Measurements from ENCODE around the gene PTGFRN.
"Not testable (repeated sequence)": the region's sequence is repeated elsewhere in the genome, so short reads cannot be mapped to it uniquely, and the experiment has no call there.

Gene PTGFRN

DNA sequence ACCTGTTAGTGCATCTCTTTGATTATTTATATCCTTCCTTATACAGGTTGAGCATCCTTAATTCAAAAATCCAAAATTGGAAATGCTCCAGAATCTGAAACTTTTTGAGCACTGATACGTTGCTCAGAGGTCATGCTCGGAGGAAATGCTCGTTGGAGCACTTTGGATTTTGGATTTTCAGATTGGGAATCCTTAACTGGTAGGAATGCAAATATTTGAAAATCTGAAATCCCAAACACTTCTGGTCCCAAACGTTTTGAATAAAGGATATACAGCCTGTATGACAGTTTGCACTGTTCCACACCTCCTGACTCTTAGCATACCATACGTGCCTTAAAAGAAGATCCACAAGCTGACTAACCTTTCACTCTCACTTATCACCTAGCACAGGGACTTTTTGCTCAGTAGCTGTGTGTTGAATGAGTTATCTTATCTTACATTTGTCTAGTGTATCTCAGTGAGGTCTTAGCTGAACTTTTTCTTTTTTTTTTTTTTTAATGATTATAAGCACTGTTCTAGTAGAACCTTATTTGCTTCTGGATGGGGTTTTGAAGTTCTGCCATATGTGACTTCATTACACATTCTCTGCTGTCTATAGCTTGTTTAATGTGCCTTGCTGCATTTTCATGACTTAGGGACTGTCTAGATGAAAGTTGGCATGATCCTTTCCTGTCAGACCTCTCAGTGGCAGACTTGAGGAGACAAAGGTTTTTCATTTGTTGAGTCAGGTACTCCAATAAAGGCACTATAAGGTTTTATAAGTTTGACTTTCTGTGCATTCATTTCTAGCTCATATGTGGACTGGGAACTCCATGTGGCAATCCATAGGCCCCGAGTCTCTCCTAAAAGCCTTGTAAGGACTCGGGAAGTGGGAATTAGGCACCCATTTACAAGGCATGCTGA lies 21.6 kb downstream of the PTGFRN start:
- Histone ChIP-seq H3K27ac (ENCODE audit: low read depth, low read length) (no peak overlapping the region), H3K27me3 (ENCODE audit: insufficient read depth, low read length) (no peaks in the 10 kb centered on the region), H3K9me3 (ENCODE audit: insufficient read depth, low read depth, low read length) (no peaks in the 10 kb centered on the region), H3K4me3 (ENCODE audit: low read length) (no peak overlapping the region), H3K9ac (ENCODE audit: low read depth, low read length) (no peak overlapping the region), H3K36me3 (ENCODE audit: insufficient read depth, low read length) (no peaks in the 10 kb centered on the region), H3K4me1 (ENCODE audit: insufficient read depth, low read length) (0 out of 2 replicates have a peak, but pooled peaks cover 14% of the 10 kb centered on the region)
- WGBS: 92% methylated on average over 7 of the region's 7 CpGs

DNA sequence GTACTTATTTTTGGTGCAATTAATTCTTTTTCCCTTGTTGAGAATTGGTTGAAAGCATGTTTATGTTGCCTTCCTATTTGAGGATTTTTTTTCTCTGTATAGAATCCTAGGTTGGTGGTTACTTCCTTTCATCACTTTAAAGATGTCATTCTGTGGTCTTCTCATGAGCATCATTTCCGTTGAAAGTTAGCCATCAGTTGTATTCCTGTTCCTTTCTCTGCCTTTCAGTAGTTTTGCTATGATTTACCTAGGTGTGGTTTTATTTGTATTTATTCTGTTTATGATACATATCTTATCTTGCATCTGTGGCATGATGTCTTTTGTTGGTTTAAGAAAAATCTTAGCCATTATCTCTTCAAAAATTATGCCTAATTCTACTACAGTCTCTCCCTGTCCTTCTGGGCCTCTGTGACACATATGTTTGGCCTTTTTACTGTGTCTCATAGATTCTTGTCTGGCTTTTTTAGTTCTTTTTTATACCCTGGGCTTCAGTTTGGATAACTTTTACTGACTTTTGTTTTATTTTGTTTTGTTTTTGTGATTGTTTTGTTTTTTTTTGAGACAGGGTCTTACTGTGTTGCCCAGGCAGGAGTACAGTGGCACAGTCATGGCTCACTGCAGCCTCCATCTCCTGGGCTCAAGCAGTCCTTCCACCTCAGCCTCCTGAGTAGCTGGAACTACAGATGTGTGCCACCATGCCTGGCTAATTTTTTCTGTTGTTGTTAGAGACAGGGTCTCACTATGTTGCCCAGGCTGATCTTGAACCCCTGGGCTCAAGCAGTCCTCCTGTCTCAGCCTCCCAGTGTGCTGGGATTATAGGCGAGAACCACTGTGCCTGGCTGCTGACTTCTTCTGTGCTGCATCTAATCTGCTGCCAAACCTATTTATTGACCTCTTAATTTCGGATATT lies 24.1 kb downstream of the PTGFRN start:
- H3K27ac ChIP-seq (ENCODE audit: low read depth, low read length): no peak overlapping the region

DNA sequence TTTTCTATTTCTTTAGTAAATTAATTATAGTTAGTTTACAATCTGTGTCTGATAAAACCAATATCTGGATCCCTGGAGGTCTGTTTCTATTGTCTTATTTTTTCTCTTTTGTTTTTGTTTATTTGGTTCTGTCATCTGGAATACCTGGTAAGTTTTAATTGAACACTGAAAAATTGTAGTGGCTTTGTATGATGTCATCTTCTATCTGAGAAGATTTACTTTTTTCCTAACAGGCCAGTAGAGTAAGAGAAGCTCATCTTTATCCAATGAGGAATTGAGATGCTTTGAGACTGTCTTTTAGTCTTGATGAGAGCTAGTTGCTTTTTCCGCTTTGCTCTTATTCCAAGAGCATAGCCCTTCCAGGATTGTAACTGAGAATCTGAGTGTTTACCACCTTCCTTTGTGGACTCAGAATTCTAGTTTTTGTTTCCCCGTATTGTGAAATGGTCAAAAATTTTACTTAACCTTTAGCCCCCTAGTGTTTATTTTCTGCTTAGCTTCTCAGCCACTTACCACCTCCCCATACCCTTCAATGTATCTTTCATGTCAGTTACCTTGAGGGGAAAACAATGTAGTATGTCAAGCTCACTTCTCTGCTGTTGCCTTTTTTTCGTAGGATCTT lies 25.0 kb downstream of the PTGFRN start:
- 93% methylated on average over 2 of the region's 3 CpGs for WGBS
- Histone ChIP-seq H3K4me3 (ENCODE audit: low read length) (no peak overlapping the region), H3K9ac (ENCODE audit: low read depth, low read length) (no peak overlapping the region), H3K27ac (ENCODE audit: low read depth, low read length) (no peak overlapping the region), H3K36me3 (ENCODE audit: insufficient read depth, low read length) (no peaks in the 10 kb centered on the region), H3K9me3 (ENCODE audit: insufficient read depth, low read depth, low read length) (no peaks in the 10 kb centered on the region), H3K4me1 (ENCODE audit: insufficient read depth, low read length) (0 out of 2 replicates have a peak, but pooled peaks cover 4% of the 10 kb centered on the region), H3K27me3 (ENCODE audit: insufficient read depth, low read length) (no peaks in the 10 kb centered on the region)

More for the DNA sequence above, 24.1 kb downstream of the PTGFRN start:
- Histone ChIP-seq H3K27me3 (ENCODE audit: insufficient read depth, low read length) (no peaks in the 10 kb centered on the region), H3K9me3 (ENCODE audit: insufficient read depth, low read depth, low read length) (no peaks in the 10 kb centered on the region), H3K4me1 (ENCODE audit: insufficient read depth, low read length) (0 out of 2 replicates have a peak, but pooled peaks cover 6% of the 10 kb centered on the region), H3K36me3 (ENCODE audit: insufficient read depth, low read length) (no peaks in the 10 kb centered on the region), H3K9ac (ENCODE audit: low read depth, low read length) (no peak overlapping the region), H3K4me3 (ENCODE audit: low read length) (no peak overlapping the region)
- WGBS: 100% methylated on average over 2 of the region's 3 CpGs

DNA sequence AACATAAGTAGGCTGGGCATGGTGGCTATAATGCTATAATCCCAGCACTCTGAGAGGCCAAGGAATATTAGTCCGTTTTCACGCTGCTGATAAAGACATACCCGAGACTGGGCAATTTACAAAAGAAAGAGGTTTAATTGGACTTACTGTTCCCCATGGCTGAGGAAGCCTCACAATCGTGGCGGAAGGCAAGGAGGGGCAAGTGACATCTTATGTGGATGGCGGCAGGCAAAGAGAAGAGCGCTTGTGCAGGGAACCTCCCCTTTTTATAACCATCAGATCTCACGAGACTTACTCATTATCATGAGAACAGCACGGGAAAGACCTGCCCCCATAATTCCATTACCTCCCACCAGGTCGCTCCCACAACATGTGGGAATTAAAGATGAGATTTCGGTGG lies 28.5 kb downstream of the PTGFRN start:
- Histone ChIP-seq H3K4me1 (ENCODE audit: insufficient read depth, low read length) (peaks cover 8% of the 10 kb centered on the region; the same call in 1 of the 2 replicates), H3K9me3 (ENCODE audit: insufficient read depth, low read depth, low read length) (no peaks in the 10 kb centered on the region), H3K36me3 (ENCODE audit: insufficient read depth, low read length) (peaks cover 8% of the 10 kb centered on the region), H3K4me3 (ENCODE audit: low read length) (no peak overlapping the region), H3K27me3 (ENCODE audit: insufficient read depth, low read length) (no peaks in the 10 kb centered on the region), H3K27ac (ENCODE audit: low read depth, low read length) (no peak overlapping the region), H3K9ac (ENCODE audit: low read depth, low read length) (no peak overlapping the region)
- WGBS: 91% methylated on average over 11 of the region's 11 CpGs

DNA sequence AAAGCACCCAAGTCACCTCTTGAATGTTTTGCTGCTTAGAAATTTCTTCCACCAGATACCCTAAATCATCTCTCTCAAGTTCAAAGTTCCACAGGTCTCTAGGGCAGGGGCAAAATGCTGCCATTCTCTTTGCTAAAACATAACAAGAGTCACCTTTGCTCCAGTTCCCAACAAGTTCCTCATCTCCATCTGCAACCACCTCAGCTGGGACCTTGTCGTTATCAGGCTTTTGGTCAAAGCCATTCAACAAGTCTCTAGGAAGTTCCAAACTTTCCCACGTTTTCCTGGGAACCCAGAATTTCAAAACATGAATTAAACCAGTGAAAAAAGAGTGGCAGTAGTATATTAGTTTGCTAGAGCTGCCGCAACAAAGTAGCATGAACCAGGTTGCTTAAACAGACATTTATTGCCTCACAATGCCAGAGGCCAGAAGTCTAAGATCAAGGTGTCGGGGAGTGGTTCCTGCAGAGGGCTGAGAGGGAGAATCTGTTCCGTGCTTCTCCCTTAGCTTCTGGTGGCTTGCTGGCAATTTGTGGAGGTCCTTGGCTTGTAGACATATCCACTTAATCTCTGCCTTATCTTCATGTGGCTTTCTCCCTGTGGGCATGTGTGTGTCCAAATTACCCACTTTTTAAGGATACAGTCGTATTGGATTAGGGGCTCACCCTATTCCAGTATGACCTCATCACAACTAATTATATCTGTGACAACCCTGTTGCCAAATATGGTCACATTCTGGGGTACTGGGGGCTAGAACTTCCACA lies 30.2 kb downstream of the PTGFRN start:
- H3K9me3 ChIP-seq (ENCODE audit: insufficient read depth, low read depth, low read length); H3K4me1 ChIP-seq (ENCODE audit: insufficient read depth, low read length); H3K27ac ChIP-seq (ENCODE audit: low read depth, low read length); H3K9ac ChIP-seq (ENCODE audit: low read depth, low read length); H3K4me3 ChIP-seq (ENCODE audit: low read length); H3K27me3 ChIP-seq (ENCODE audit: insufficient read depth, low read length): not testable (repeated sequence)
- 82% methylated on average over 6 of the region's 6 CpGs for WGBS
- H3K36me3 ChIP-seq (ENCODE audit: insufficient read depth, low read length): peaks cover 14% of the 10 kb centered on the region

DNA sequence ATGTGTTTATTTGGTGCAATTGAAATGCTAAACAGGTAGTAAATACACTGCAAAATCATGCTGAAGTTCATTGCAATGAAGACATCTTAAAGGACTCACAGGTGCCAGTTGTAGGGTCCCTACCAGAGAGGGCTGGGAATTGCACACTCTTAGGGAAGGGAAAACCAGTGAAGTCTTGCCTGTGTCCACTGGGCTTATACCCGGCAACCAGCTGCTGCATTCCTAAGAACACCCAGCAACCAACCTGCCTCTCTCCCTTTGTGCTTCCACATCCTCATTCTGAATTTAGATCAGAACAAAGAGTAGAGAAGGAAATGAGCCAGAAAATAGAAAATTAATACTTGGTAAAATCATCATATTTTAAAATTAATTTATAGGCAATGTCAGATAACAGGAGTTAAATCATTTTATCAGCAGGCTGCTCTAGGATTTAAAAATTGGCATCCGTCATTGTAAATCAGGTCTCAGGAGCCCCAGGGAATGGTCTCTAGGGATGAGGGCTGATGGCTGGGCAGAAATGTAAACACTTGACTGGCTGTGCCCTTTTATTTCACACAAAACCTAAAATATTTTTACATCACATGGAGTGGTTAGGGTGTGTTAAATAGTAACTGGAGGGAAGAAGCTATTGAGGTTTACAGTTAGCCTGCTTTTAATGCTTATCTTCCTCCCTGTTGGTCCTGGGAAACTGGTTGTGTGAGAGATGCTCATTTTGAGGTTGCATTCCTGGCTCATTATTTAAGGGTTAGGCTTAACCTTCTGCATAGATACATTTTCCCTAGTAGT lies 31.3 kb downstream of the PTGFRN start:
- 90% methylated on average over 2 of the region's 2 CpGs for WGBS
- peaks cover 20% of the 10 kb centered on the region for H3K36me3 ChIP-seq (ENCODE audit: insufficient read depth, low read length)

DNA sequence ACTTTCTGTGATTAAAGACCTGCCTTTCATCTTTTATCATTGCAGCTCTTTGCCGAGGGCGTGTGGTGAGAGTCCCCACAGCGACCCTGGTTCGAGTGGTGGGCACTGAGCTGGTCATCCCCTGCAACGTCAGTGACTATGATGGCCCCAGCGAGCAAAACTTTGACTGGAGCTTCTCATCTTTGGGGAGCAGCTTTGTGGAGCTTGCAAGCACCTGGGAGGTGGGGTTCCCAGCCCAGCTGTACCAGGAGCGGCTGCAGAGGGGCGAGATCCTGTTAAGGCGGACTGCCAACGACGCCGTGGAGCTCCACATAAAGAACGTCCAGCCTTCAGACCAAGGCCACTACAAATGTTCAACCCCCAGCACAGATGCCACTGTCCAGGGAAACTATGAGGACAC lies 32.0 kb downstream of the PTGFRN start:
- Histone ChIP-seq H3K4me1 (ENCODE audit: insufficient read depth, low read length) (peaks cover 8% of the 10 kb centered on the region; the same call in 1 of the 2 replicates), H3K36me3 (ENCODE audit: insufficient read depth, low read length) (peaks cover 26% of the 10 kb centered on the region), H3K27me3 (ENCODE audit: insufficient read depth, low read length) (no peaks in the 10 kb centered on the region), H3K4me3 (ENCODE audit: low read length) (no peak overlapping the region), H3K9ac (ENCODE audit: low read depth, low read length) (no peak overlapping the region), H3K9me3 (ENCODE audit: insufficient read depth, low read depth, low read length) (no peaks in the 10 kb centered on the region), H3K27ac (ENCODE audit: low read depth, low read length) (no peak overlapping the region)
- 98% methylated on average over 13 of the region's 13 CpGs for WGBS

More for the DNA sequence above, 31.3 kb downstream of the PTGFRN start:
- Histone ChIP-seq H3K4me1 (ENCODE audit: insufficient read depth, low read length) (peaks cover 8% of the 10 kb centered on the region; the same call in 1 of the 2 replicates), H3K9me3 (ENCODE audit: insufficient read depth, low read depth, low read length) (no peaks in the 10 kb centered on the region), H3K27me3 (ENCODE audit: insufficient read depth, low read length) (no peaks in the 10 kb centered on the region), H3K9ac (ENCODE audit: low read depth, low read length) (no peak overlapping the region), H3K4me3 (ENCODE audit: low read length) (no peak overlapping the region), H3K27ac (ENCODE audit: low read depth, low read length) (no peak overlapping the region)

DNA sequence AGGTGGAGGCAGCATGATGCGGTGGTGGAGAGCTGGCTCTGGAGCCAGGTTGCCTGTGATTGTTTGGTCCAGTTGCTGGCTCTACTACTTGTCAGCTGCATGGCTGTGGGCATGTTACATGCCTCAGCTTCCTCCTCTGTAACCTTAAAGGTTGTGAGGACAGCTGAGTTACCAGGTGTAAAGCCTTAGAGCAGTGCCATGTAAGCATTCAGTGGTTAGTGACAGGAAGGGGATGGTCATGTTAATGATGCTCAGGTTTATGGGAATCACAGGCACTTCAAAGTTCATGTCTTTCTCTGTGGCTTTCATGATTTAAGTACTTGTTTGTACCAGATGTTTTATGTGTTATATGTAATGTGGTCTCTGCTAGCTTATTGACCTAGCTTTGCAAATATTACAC lies 32.6 kb downstream of the PTGFRN start:
- H3K4me3 ChIP-seq (ENCODE audit: low read length): no peak overlapping the region
- H3K9me3 ChIP-seq (ENCODE audit: insufficient read depth, low read depth, low read length): no peaks in the 10 kb centered on the region
- 92% methylated on average over 1 of the region's 1 CpG for WGBS
- no peak overlapping the region for H3K9ac ChIP-seq (ENCODE audit: low read depth, low read length)
- no peak overlapping the region for H3K27ac ChIP-seq (ENCODE audit: low read depth, low read length)
- H3K4me1 ChIP-seq (ENCODE audit: insufficient read depth, low read length): peaks cover 8% of the 10 kb centered on the region; the same call in 1 of the 2 replicates
- no peaks in the 10 kb centered on the region for H3K27me3 ChIP-seq (ENCODE audit: insufficient read depth, low read length)
- peaks cover 33% of the 10 kb centered on the region for H3K36me3 ChIP-seq (ENCODE audit: insufficient read depth, low read length)

DNA sequence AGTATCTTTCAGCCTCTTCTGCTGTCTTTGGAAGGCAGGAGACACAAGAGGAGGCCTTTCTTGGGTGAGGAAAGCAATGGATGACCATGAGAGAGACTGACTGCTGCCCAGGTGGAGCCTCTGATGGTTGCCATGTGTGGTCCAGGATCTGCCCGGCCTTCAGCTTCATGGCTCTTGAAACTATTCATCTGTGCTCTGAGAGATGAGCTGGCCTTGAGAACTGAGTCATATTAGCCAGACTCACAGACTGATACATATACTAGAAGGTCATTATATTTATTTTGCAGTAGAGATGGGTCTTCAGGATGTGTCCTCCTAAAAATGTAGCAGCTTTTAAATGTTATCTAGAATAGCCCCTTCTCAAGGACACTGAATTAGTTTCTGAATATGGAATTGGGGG lies 33.7 kb downstream of the PTGFRN start:
- no peak overlapping the region for H3K27ac ChIP-seq (ENCODE audit: low read depth, low read length)
- peaks cover 8% of the 10 kb centered on the region; the same call in 1 of the 2 replicates for H3K4me1 ChIP-seq (ENCODE audit: insufficient read depth, low read length)
- H3K36me3 ChIP-seq (ENCODE audit: insufficient read depth, low read length): peaks cover 44% of the 10 kb centered on the region
- no peaks in the 10 kb centered on the region for H3K9me3 ChIP-seq (ENCODE audit: insufficient read depth, low read depth, low read length)
- H3K27me3 ChIP-seq (ENCODE audit: insufficient read depth, low read length): no peaks in the 10 kb centered on the region
- 100% methylated on average over 1 of the region's 1 CpG for WGBS
- H3K9ac ChIP-seq (ENCODE audit: low read depth, low read length): no peak overlapping the region
- no peak overlapping the region for H3K4me3 ChIP-seq (ENCODE audit: low read length)

DNA sequence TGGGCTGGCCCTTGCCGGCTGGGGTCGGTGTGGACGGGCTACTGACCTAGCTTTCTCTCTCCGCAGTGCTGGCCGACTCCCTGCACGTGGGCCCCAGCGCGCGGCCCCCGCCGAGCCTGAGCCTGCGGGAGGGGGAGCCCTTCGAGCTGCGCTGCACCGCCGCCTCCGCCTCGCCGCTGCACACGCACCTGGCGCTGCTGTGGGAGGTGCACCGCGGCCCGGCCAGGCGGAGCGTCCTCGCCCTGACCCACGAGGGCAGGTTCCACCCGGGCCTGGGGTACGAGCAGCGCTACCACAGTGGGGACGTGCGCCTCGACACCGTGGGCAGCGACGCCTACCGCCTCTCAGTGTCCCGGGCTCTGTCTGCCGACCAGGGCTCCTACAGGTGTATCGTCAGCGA lies 34.9 kb downstream of the PTGFRN start:
- Histone ChIP-seq H3K27me3 (ENCODE audit: insufficient read depth, low read length) (no peaks in the 10 kb centered on the region), H3K27ac (ENCODE audit: low read depth, low read length) (no peak overlapping the region), H3K4me1 (ENCODE audit: insufficient read depth, low read length) (peaks cover 9% of the 10 kb centered on the region; the same call in 1 of the 2 replicates), H3K4me3 (ENCODE audit: low read length) (no peak overlapping the region), H3K9me3 (ENCODE audit: insufficient read depth, low read depth, low read length) (no peaks in the 10 kb centered on the region), H3K9ac (ENCODE audit: low read depth, low read length) (no peak overlapping the region), H3K36me3 (ENCODE audit: insufficient read depth, low read length) (peaks cover 55% of the 10 kb centered on the region)
- WGBS: 95% methylated on average over 42 of the region's 42 CpGs

Measured in HUES64 (cell line).